Epithelial cell of proximal tubule (primary cell): Measurements from ENCODE around the gene KIAA1671. TPM values are rescaled to one million over a fixed set of nuclear protein-coding genes. Genes with fewer than 3 reads are reported as not detected.

Experiments
- DNase-seq: peaks from one replicate; pipeline ENCODE4 v3.0.0-alpha.2; 2011; ENCODE audit warnings: low read depth
- H3K4me3 ChIP-seq: 2 replicates; pipeline ENCODE4 v1.5.1; 2011; ENCODE audit warnings: low read depth, mild to moderate bottlenecking, low read length
- total RNA-seq: library from RNA; depleted of rRNA; stranded (reverse); fragments of >200 nt; gene quantifications from 2 replicates; pipeline ENCODE4 v1.2.3, GENCODE V29; 2015
- TF ChIP-seq, protein P1 (sequence below): conservative IDR thresholded peaks from 2 replicates; pipeline ENCODE4 v1.5.1; 2012; ENCODE audit warnings: low read depth, mild to moderate bottlenecking, low read length

Gene KIAA1671
- total RNA-seq, 1 donor from 2014 or later, result 14.1 TPM

DNA sequence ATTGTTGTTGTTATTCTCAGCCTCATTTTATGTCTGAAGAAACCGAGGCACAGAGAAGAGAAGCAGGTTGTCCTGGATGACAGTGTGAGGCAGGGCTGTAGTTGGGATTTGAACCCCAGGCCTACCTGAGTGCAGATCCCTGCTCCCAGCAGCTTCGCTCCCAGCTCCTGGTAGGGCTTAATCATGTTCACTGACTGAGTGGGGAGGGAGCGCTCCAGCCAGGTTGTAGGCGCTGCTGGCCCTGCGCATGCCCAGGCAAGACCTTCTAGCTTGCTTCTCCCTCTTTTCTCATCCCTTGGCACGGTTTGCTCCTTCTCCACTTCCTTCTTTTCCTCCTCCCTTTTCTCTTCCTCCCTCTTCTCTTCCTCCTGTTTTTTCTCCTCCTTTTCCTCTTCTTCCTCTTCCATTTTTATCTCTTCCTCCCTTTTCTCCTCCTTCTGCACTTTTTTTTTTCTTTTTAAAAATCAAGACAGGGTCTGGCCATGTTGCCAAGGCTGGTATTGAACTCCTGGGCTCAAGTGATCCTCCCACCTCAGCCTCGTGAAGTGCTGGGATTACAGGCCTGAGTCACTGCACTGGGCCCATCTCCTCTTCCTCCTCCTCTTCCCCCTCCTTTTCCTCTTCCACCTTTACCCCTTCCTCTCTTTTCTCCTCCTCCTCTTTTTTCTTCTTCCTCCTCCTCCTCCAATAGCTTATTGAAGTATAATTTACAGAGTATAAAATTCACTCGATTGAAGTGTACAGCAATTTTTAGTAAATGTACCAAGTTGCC lies 109.3 kb downstream of the KIAA1671 start:
- no peak overlapping the region for H3K4me3 ChIP-seq
- TF ChIP-seq, protein P1, sequence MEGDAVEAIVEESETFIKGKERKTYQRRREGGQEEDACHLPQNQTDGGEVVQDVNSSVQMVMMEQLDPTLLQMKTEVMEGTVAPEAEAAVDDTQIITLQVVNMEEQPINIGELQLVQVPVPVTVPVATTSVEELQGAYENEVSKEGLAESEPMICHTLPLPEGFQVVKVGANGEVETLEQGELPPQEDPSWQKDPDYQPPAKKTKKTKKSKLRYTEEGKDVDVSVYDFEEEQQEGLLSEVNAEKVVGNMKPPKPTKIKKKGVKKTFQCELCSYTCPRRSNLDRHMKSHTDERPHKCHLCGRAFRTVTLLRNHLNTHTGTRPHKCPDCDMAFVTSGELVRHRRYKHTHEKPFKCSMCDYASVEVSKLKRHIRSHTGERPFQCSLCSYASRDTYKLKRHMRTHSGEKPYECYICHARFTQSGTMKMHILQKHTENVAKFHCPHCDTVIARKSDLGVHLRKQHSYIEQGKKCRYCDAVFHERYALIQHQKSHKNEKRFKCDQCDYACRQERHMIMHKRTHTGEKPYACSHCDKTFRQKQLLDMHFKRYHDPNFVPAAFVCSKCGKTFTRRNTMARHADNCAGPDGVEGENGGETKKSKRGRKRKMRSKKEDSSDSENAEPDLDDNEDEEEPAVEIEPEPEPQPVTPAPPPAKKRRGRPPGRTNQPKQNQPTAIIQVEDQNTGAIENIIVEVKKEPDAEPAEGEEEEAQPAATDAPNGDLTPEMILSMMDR, result no peak
- DNase-seq, result no peak

DNA sequence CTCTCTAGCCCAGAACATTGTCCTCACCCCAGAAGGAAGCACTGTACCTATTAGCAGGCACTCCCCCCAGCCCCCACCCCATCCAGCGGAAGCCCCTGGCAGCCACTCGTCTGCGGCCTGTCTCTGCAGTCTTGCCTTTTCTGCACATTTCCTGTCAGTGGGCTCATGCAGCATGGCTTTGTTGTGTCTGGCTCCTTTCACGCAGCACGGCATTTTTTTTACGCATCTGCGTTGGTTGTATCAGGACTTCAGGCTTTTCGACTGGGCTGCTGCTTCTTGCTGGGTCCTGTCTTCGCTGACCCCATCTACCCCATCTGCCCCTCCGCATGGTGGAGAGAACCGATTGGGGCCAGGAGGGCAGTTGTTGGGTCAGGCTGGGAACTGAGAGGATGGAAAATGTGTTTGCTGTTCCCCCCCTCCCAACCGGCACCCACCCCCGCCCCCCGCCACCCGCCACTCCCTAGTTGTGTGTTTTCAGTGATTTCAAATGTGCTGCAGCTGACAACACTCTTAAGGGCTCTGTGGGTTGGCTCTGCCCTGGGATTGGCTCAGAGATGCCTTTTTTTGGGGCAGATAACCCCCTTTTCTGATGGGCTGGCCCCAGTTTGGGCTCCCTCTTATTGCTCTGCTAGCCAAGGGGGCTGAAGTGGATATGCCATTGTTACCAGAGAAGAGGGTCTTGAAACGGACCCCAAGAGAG lies 110.0 kb downstream of the KIAA1671 start:
- no peak for DNase-seq
- TF ChIP-seq, protein P1, result no peak
- H3K4me3 ChIP-seq, result no peak overlapping the region

DNA sequence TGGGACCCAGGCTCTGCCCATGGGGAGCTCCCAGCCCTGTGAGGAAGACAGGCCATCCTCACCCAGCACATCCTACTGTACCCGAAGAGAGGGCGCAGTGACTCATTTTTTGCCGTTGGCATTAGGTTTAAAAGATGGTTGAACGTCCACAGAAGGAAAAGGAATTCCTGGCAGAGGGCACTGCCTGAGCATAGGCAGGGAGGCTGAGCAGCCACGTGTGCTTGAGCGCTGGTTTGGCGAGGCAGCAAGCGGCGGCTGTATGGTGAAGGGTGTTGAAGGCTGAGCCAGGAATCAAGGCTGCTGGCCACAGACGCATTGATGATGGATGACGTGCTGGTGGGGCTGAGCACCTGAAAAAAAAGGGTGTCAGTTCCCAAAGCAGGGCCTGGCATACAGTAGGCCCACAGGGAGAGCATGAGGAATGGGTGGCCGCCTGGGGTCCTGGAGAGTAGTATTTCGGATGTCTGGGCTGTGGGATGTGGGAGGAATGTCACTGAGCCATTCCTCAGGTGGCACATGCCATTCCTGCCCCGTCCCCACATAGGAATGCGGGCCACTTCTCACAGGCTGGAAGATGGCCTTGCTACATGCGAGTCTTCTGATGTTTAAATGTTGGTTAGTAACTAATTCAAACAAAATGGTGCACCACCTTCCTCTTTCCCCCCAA lies 112.5 kb downstream of the KIAA1671 start:
- TF ChIP-seq, protein P1, result no peak
- DNase-seq, result no peak
- no peak overlapping the region for H3K4me3 ChIP-seq

DNA sequence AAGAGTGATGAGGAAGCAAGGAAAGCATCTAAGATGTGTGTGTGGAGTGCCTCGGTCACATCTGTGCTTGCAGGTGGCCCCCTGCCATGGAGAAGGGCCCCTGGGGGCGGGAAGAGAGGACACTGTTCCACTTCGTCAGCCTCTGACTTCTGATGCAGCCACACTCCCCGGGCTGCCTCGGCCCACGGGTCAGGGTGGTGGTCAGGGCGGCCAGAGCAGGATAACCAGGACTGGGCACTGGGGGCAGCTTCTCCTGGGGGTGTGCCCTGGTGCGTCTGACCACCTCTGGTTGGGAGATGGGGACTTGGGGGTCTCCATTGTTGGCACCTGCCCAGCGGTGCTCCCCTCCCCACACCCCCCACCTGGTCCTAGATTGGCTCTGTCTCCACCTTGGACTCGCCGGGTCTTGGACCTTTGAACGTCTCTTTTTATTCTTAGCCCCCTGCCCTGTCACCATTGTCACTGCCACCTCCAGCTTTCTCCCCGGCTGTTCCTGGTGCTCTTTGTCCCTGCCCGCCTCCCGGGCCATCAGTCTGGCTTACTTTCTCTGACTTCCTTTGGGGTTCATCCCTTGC lies 114.4 kb downstream of the KIAA1671 start:
- no peak overlapping the region for H3K4me3 ChIP-seq
- TF ChIP-seq, protein P1, result no peak
- no peak for DNase-seq

DNA sequence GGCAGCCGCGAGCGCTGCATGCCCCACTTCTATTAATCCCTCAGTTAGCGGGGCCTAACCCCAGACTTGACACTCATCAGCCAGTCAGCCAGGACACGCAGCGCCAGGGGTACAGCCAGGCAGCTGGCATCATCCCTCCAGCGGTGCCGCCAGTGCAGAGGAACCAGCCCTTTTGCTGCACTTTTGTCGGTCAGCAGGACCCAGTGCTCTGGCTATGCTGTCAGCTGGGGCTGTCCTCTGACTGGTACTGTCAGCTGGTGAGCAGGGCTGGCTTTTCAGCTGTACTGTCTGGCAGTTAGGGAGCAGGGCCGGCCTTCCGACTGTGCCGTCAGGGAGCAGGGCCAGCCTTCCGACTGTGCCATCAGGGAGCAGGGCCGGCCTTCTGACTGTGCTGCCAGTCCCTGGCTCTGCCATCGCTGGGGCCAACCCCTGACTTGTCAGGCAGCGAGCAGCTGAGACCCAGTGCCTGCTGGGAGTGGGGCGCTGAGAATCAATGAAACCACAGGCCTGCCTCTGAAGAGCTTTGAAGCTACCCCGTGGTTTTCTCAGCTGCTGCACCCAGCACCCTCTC lies 115.4 kb downstream of the KIAA1671 start:
- TF ChIP-seq, protein P1, result no peak
- no peak overlapping the region for H3K4me3 ChIP-seq
- no peak for DNase-seq

DNA sequence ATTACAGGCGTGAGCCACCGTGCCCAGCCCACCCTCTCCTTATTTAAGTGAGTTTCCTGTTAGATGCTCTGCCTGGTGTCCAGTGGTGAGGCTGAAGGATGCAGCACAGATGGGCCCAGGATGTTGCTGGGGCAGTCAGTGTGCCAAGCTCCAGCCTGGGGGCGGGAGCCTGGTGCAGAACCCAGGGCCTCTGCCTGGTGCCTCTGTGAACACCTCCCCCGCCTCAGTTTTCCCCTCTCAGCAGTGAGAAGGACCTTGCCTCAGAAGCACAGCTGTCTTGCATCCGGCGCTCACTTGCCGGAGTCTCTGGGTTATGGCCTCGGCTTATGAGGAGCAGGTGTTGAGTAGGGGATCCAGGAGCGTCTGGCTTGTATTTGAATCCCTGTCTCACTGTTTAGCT lies 116.2 kb downstream of the KIAA1671 start:
- DNase-seq, result no peak
- H3K4me3 ChIP-seq, result no peak overlapping the region
- TF ChIP-seq, protein P1, result no peak
